Lung (tissue), 12 donors: ENCODE data around the gene ANO1. TPM values are rescaled to one million over a fixed set of nuclear protein-coding genes. Genes with fewer than 3 reads are reported as not detected.

Experiments used
- ATAC-seq: fragments of 200-7000 bp; cut with Tn5 transposase; one replicate; pipeline ENCODE4 v1.9.1; 2020; ENCODE audit warnings: moderate number of reproducible peaks; ENCODE audit not compliant: insufficient read depth, low FRiP score
- DNase-seq, 3 donors: peaks; one replicate each; pipeline ENCODE4 v3.0.0-alpha.2; 2013 to 2017
- H3K27ac ChIP-seq, 2 donors: one replicate each; pipeline ENCODE4 v1.5.1; 2013; ENCODE audit warnings: mild to moderate bottlenecking in 2 of 2, moderate library complexity in 2 of 2, control low read depth in 1 of 2, inconsistent platforms in 1 of 2, low read depth in 1 of 2, low read length in 1 of 2
- H3K27me3 ChIP-seq, 3 donors: one replicate each; pipeline ENCODE4 v1.5.1; 2013; ENCODE audit warnings: low read length in 2 of 3; ENCODE audit not compliant: control insufficient read depth in 3 of 3, insufficient read depth in 3 of 3
- H3K36me3 ChIP-seq, 4 donors: one replicate each; pipeline ENCODE4 v1.5.1; 2013; ENCODE audit warnings: low read length in 4 of 4, mild to moderate bottlenecking in 1 of 4, moderate library complexity in 1 of 4; ENCODE audit not compliant: control insufficient read depth in 4 of 4, insufficient read depth in 4 of 4
- H3K4me1 ChIP-seq, 5 donors: one replicate each; pipeline ENCODE4 v1.5.1; 2013; ENCODE audit warnings: low read length in 5 of 5, mild to moderate bottlenecking in 2 of 5, moderate library complexity in 1 of 5; ENCODE audit not compliant: control insufficient read depth in 5 of 5, insufficient read depth in 5 of 5
- H3K4me3 ChIP-seq: one replicate; pipeline ENCODE4 v1.5.1; 2013; ENCODE audit warnings: mild to moderate bottlenecking, control low read depth, moderate library complexity
- H3K9ac ChIP-seq, 2 donors: one replicate each; pipeline ENCODE4 v1.5.1; 2013; ENCODE audit warnings: low read length in 2 of 2, control low read depth in 1 of 2; ENCODE audit not compliant: insufficient read depth in 1 of 2
- H3K9me3 ChIP-seq, 4 donors: one replicate each; pipeline ENCODE4 v1.5.1; 2013; ENCODE audit warnings: low read length in 3 of 4, mild to moderate bottlenecking in 1 of 4, moderate library complexity in 1 of 4; ENCODE audit not compliant: control insufficient read depth in 4 of 4, insufficient read depth in 3 of 4
- WGBS, 2 donors: extraction: QIAGEN DNeasy Blood & Tissue Kit; methylation state at CpG; one replicate each; pipeline ENCODE4 v1.1.7; 2013; 5-methylcytosine and 5-hydroxymethylcytosine counted together
- polyA plus RNA-seq, 2 donors: library from polyadenylated mRNA; stranded (reverse); fragments of 200-250 nt; gene quantifications; one replicate each; pipeline ENCODE4 v1.2.1, GENCODE V29; 2013
- total RNA-seq, 2 donors: library from RNA; depleted of rRNA in 1 of 2; stranded (reverse); fragments of >200 nt in 1 of 2; gene quantifications; one replicate each; pipeline ENCODE4 v1.2.1, GENCODE V29; 2014 to 2021
- TF ChIP-seq, protein P1 (sequence below): IDR thresholded peaks from 2 replicates; pipeline ENCODE4 v1.5.1; 2012; ENCODE audit warnings: mild to moderate bottlenecking; ENCODE audit errors: control extremely low read depth, extremely low read depth
- donor health status: control.
- donor health status: control.
- donor health status: Bipolar disorder and iron deficiency.
- donor health status: healthy.
- donor health status: DM: yes; HTN: yes; CAD: no.

ANO1 gene
- total and polyA plus RNA-seq, 4 donors = 1.2 to 10.8 (median 5.5) TPM

- Histone ChIP-seq H3K9me3 (no peaks in the 10 kb centered on the region), H3K36me3 (no peaks in the 10 kb centered on the region), H3K4me1 (peaks cover 0 to 9% (median 3%) of the 10 kb centered on the region in 5 donors), H3K9ac (peak overlapping the region in 1 of 2 donors; percentile 25), H3K4me3 (no peak overlapping the region), H3K27ac (no peak overlapping the region), H3K27me3 (no peaks in the 10 kb centered on the region)
- DNase-seq = peak in 1 of 3 donors; percentile 17
- TF ChIP-seq, protein P1, sequence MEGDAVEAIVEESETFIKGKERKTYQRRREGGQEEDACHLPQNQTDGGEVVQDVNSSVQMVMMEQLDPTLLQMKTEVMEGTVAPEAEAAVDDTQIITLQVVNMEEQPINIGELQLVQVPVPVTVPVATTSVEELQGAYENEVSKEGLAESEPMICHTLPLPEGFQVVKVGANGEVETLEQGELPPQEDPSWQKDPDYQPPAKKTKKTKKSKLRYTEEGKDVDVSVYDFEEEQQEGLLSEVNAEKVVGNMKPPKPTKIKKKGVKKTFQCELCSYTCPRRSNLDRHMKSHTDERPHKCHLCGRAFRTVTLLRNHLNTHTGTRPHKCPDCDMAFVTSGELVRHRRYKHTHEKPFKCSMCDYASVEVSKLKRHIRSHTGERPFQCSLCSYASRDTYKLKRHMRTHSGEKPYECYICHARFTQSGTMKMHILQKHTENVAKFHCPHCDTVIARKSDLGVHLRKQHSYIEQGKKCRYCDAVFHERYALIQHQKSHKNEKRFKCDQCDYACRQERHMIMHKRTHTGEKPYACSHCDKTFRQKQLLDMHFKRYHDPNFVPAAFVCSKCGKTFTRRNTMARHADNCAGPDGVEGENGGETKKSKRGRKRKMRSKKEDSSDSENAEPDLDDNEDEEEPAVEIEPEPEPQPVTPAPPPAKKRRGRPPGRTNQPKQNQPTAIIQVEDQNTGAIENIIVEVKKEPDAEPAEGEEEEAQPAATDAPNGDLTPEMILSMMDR = no peak
- no peak for ATAC-seq
- 76 to 77% methylated on average over 14 of the region's 14 CpGs for WGBS, 2 donors
These were observed 50.4 kb downstream of the ANO1 start for GRCh38 chr11:70128435-70128906.

- TF ChIP-seq, protein P1 = no peak
- Histone ChIP-seq H3K4me1 (peaks cover 0 to 9% (median 3%) of the 10 kb centered on the region in 5 donors), H3K27me3 (no peaks in the 10 kb centered on the region), H3K27ac (no peak overlapping the region), H3K9me3 (no peaks in the 10 kb centered on the region), H3K36me3 (no peaks in the 10 kb centered on the region), H3K4me3 (no peak overlapping the region), H3K9ac (no peak overlapping the region)
- DNase-seq = peak in 2 of 3 donors; percentile 36 to 72
- 61 to 67% methylated on average over 17 of the region's 17 CpGs for WGBS, 2 donors
- no peak for ATAC-seq
These were observed 51.0 kb downstream of the ANO1 start for GRCh38 chr11:70129051-70129592.

DNA sequence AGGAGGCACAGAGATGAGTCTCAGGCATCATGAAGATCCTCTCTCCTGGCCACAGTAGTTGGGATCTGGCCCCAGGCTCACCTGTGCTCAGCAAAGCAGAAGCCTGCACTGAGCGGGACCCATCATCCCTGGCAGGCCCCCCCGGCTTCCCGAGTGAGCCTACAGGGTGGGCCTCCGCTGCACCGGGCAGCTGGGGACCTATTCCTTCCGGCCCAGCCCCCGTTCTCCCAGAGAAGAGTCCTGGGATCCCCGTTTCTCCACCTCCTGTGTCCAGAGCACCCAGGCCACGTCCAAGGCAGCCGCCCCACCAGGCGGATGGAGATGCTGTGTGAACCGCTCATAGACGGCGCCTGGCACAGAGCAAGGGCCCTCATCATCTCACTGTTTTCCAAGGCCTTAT lies 52.5 kb downstream of the ANO1 start:
- ATAC-seq = no peak
- TF ChIP-seq, protein P1 = no peak
- H3K9me3 ChIP-seq = no peaks in the 10 kb centered on the region
- no peaks in the 10 kb centered on the region for H3K36me3 ChIP-seq
- peaks cover 0 to 17% (median 3%) of the 10 kb centered on the region in 5 donors for H3K4me1 ChIP-seq
- no peaks in the 10 kb centered on the region for H3K27me3 ChIP-seq
- H3K4me3 ChIP-seq = no peak overlapping the region
- WGBS, 2 donors = 94 to 95% methylated on average over 14 of the region's 14 CpGs
- no peak overlapping the region for H3K9ac ChIP-seq
- DNase-seq = no peak
- no peak overlapping the region for H3K27ac ChIP-seq

DNA sequence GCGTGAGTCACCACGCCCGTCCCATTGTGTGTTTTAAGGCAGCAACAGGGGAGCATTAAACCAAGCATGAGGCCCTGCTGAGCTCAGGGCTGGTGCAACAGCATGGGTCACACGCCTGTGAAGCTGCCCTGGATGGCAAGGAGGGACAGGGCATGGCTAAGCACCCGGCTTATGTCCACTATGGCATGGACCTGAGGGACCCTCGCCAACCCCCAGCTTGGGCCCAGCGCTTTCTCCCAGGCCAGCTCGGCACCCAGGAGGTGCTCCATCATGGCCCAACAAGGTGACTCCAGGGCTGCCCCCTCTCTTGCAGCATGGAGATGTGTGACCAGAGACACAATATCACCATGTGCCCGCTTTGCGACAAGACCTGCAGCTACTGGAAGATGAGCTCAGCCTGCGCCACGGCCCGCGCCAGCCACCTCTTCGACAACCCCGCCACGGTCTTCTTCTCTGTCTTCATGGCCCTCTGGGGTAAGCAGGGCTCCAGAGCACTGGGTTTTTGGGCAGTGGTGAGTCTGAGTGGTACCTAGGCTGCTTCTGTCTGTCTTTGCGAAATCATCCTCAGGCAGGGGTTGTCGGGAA lies 53.6 kb downstream of the ANO1 start:
- no peak for ATAC-seq
- H3K4me1 ChIP-seq = peaks cover 0 to 20% (median 3%) of the 10 kb centered on the region in 5 donors
- no peaks in the 10 kb centered on the region for H3K27me3 ChIP-seq
- no peaks in the 10 kb centered on the region for H3K36me3 ChIP-seq
- no peak overlapping the region for H3K9ac ChIP-seq
- H3K9me3 ChIP-seq = no peaks in the 10 kb centered on the region
- TF ChIP-seq, protein P1 = no peak
- H3K4me3 ChIP-seq = no peak overlapping the region
- H3K27ac ChIP-seq = no peak overlapping the region
- 92% methylated on average over 19 of the region's 19 CpGs for WGBS, 2 donors
- DNase-seq = no peak
